Urinary bladder (tissue), 4 donors: ENCODE measurements around the gene PSMF1. TPM values are rescaled to one million over a fixed set of nuclear protein-coding genes. Genes with fewer than 3 reads are reported as not detected.
"Not testable (repeated sequence)": the region's sequence is repeated elsewhere in the genome, so short reads cannot be mapped to it uniquely, and the experiment has no call there.

ENCODE experiments used
- DNase-seq: peaks from one replicate; pipeline ENCODE4 v3.0.0-alpha.2; 2015; ENCODE audit errors: extremely low spot score
- H3K27ac ChIP-seq: one replicate; pipeline ENCODE4 v1.5.1; 2013; ENCODE audit warnings: low read depth, mild to moderate bottlenecking, moderate library complexity
- H3K36me3 ChIP-seq: one replicate; pipeline ENCODE4 v1.6.1; 2013; ENCODE audit warnings: mild to moderate bottlenecking, moderate library complexity; ENCODE audit not compliant: insufficient read depth
- H3K4me1 ChIP-seq: one replicate; pipeline ENCODE4 v1.6.1; 2013; ENCODE audit warnings: mild to moderate bottlenecking, moderate library complexity; ENCODE audit not compliant: insufficient read depth
- H3K4me3 ChIP-seq: one replicate; pipeline ENCODE4 v1.5.1; 2013; ENCODE audit warnings: low read depth, low read length
- WGBS: extraction: QIAGEN DNeasy Blood & Tissue Kit; methylation state at CpG from one replicate; pipeline ENCODE4 v1.1.7; 2013; 5-methylcytosine and 5-hydroxymethylcytosine counted together
- polyA plus RNA-seq: library from polyadenylated mRNA; stranded (reverse); fragments of 200-250 nt; gene quantifications from one replicate; pipeline ENCODE4 v1.2.3, GENCODE V29; 2013
- total RNA-seq: library from RNA; depleted of rRNA; stranded (reverse); fragments of >200 nt; gene quantifications from one replicate; pipeline ENCODE4 v1.2.3, GENCODE V29; 2014
- donor health status: healthy with polysubstance abuse.
- donor health status: healthy.

Gene PSMF1
- total and polyA plus RNA-seq, 2 donors: 29.3 to 100 TPM

- Histone ChIP-seq H3K27ac (no peak overlapping the region), H3K4me1 (no peaks in the 10 kb centered on the region), H3K36me3 (peaks cover 7% of the 10 kb centered on the region), H3K4me3 (no peak overlapping the region)
- WGBS: 86% methylated on average over 5 of the region's 5 CpGs
- no peak for DNase-seq
Measured at GRCh38 chr20:1130847-1131246, 12.4 kb downstream of the PSMF1 start.

- no peaks in the 10 kb centered on the region for H3K4me1 ChIP-seq
- H3K27ac ChIP-seq: no peak overlapping the region
- DNase-seq: no peak
- 98% methylated on average over 3 of the region's 3 CpGs for WGBS
- peaks cover 4% of the 10 kb centered on the region for H3K36me3 ChIP-seq
- no peak overlapping the region for H3K4me3 ChIP-seq
Measured at GRCh38 chr20:1131354-1131753, 13.0 kb downstream of the PSMF1 start.

GRCh38 chr20:1134355-1134754, 16.0 kb downstream of the PSMF1 start:
- no peak overlapping the region for H3K4me3 ChIP-seq
- no peak for DNase-seq
- no peaks in the 10 kb centered on the region for H3K4me1 ChIP-seq
- H3K36me3 ChIP-seq: peaks cover 2% of the 10 kb centered on the region
- WGBS: 96% methylated on average over 2 of the region's 2 CpGs
- H3K27ac ChIP-seq: no peak overlapping the region

- H3K4me1 ChIP-seq: no peaks in the 10 kb centered on the region
- H3K4me3 ChIP-seq: no peak overlapping the region
- DNase-seq: no peak
- no peak overlapping the region for H3K27ac ChIP-seq
- H3K36me3 ChIP-seq: peaks cover 2% of the 10 kb centered on the region
- 92% methylated on average over 12 of the region's 12 CpGs for WGBS
Measured at GRCh38 chr20:1134836-1135235, 16.4 kb downstream of the PSMF1 start.

GRCh38 chr20:1137236-1137635, 18.8 kb downstream of the PSMF1 start:
- Histone ChIP-seq H3K4me3 (no peak overlapping the region), H3K4me1 (no peaks in the 10 kb centered on the region), H3K36me3 (peaks cover 2% of the 10 kb centered on the region), H3K27ac (no peak overlapping the region)
- 84% methylated on average over 4 of the region's 4 CpGs for WGBS
- DNase-seq: no peak

GRCh38 chr20:1144401-1145172, 26.2 kb downstream of the PSMF1 start:
- no peak overlapping the region for H3K4me3 ChIP-seq
- peaks cover 4% of the 10 kb centered on the region for H3K36me3 ChIP-seq
- no peak overlapping the region for H3K27ac ChIP-seq
- no peaks in the 10 kb centered on the region for H3K4me1 ChIP-seq
- 90% methylated on average over 10 of the region's 10 CpGs for WGBS
- DNase-seq: no peak

GRCh38 chr20:1146957-1147356, 28.6 kb downstream of the PSMF1 start:
- no peaks in the 10 kb centered on the region for H3K4me1 ChIP-seq
- 81% methylated on average over 5 of the region's 5 CpGs for WGBS
- no peak overlapping the region for H3K27ac ChIP-seq
- no peak for DNase-seq
- H3K36me3 ChIP-seq: peaks cover 4% of the 10 kb centered on the region
- H3K4me3 ChIP-seq: no peak overlapping the region

- H3K4me3 ChIP-seq, H3K4me1 ChIP-seq, H3K36me3 ChIP-seq, H3K27ac ChIP-seq, DNase-seq: not testable (repeated sequence)
- WGBS: 99% methylated on average over 2 of the region's 2 CpGs
Measured at GRCh38 chr20:1149812-1150211, 31.4 kb downstream of the PSMF1 start.

GRCh38 chr20:1150218-1150617, 31.8 kb downstream of the PSMF1 start:
- no peaks in the 10 kb centered on the region for H3K4me1 ChIP-seq
- WGBS: 69% methylated on average over 4 of the region's 4 CpGs
- no peak overlapping the region for H3K27ac ChIP-seq
- H3K36me3 ChIP-seq: peaks cover 4% of the 10 kb centered on the region
- no peak for DNase-seq
- no peak overlapping the region for H3K4me3 ChIP-seq

- Histone ChIP-seq H3K36me3 (peaks cover 2% of the 10 kb centered on the region), H3K4me3 (no peak overlapping the region), H3K4me1 (no peaks in the 10 kb centered on the region), H3K27ac (no peak overlapping the region)
- DNase-seq: no peak
- 100% methylated on average over 1 of the region's 1 CpG for WGBS
Measured at GRCh38 chr20:1150968-1151367, 32.6 kb downstream of the PSMF1 start.

GRCh38 chr20:1154226-1154625, 35.8 kb downstream of the PSMF1 start:
- peaks cover 2% of the 10 kb centered on the region for H3K36me3 ChIP-seq

GRCh38 chr20:1154691-1155090, 36.3 kb downstream of the PSMF1 start:
- WGBS: 96% methylated on average over 1 of the region's 1 CpG
- H3K36me3 ChIP-seq: peaks cover 2% of the 10 kb centered on the region

More at GRCh38 chr20:1154226-1154625, 35.8 kb downstream of the PSMF1 start:
- Histone ChIP-seq H3K4me1 (no peaks in the 10 kb centered on the region), H3K27ac (no peak overlapping the region), H3K4me3 (no peak overlapping the region)
- no peak for DNase-seq

GRCh38 chr20:1155342-1155741, 36.9 kb downstream of the PSMF1 start:
- 98% methylated on average over 3 of the region's 3 CpGs for WGBS
- Histone ChIP-seq H3K27ac (no peak overlapping the region), H3K36me3 (peaks cover 2% of the 10 kb centered on the region)

More at GRCh38 chr20:1154691-1155090, 36.3 kb downstream of the PSMF1 start:
- Histone ChIP-seq H3K4me1 (no peaks in the 10 kb centered on the region), H3K27ac (no peak overlapping the region), H3K4me3 (no peak overlapping the region)
- no peak for DNase-seq

GRCh38 chr20:1160496-1160895, 42.1 kb downstream of the PSMF1 start:
- 96% methylated on average over 10 of the region's 10 CpGs for WGBS
- H3K36me3 ChIP-seq: peaks cover 6% of the 10 kb centered on the region
- no peak overlapping the region for H3K4me3 ChIP-seq
- no peaks in the 10 kb centered on the region for H3K4me1 ChIP-seq
- H3K27ac ChIP-seq: no peak overlapping the region
- DNase-seq: no peak

More at GRCh38 chr20:1155342-1155741, 36.9 kb downstream of the PSMF1 start:
- Histone ChIP-seq H3K4me3 (no peak overlapping the region), H3K4me1 (no peaks in the 10 kb centered on the region)
- DNase-seq: no peak
